ENCODE data around the gene TFEB.

The TFEB gene

GRCh38 chr6:41694815-41695526, 40.4 kb downstream of the TFEB start:
- Histone ChIP-seq H3K23ac (ENCODE audit: low read length) (no peak overlapping the region), H3K36me3 (ENCODE audit: control insufficient read depth, insufficient read depth, low read length) (no peaks in the 10 kb centered on the region), H3K4me3 (ENCODE audit: low read length) (no peak overlapping the region), H3K79me1 (ENCODE audit: low read length) (no peaks in the 10 kb centered on the region), H3K4me1 (ENCODE audit: control insufficient read depth, low read depth, low read length) (no peaks in the 10 kb centered on the region), H4K8ac (ENCODE audit: low read depth, low read length) (no peak overlapping the region), H3K9ac (ENCODE audit: low read length) (no peak overlapping the region), H3K18ac (ENCODE audit: low read length) (no peak overlapping the region), H3K4ac (ENCODE audit: low read depth, low read length) (no peak overlapping the region), H2BK15ac (replicated peaks; ENCODE audit: low read depth) (no peak overlapping the region), H2AK5ac (ENCODE audit: low read length) (no peak overlapping the region), H3K56ac (ENCODE audit: low read length) (no peak overlapping the region), H3K27ac (ENCODE audit: low read depth, low read length) (no peak overlapping the region), H2BK5ac (ENCODE audit: low read length) (no peak overlapping the region), H4K5ac (ENCODE audit: low read length) (no peak overlapping the region), H3K27me3 (ENCODE audit: insufficient read depth, low read length, poor library complexity) (no peaks in the 10 kb centered on the region), H3K4me2 (ENCODE audit: low read length) (no peak overlapping the region), H3K79me2 (ENCODE audit: control insufficient read depth, insufficient read depth, low read length) (no peaks in the 10 kb centered on the region), H2BK120ac (ENCODE audit: low read depth, low read length) (no peak overlapping the region)
- DNase-seq, result no peak
- no CpG with 5 or more reads among the region's 6 CpGs for WGBS (ENCODE audit: extremely low coverage, insufficient coverage, low lambda C conversion rate)

GRCh38 chr6:41693281-41694240, 41.8 kb downstream of the TFEB start:
- no peak for DNase-seq
- Histone ChIP-seq H2AK5ac (ENCODE audit: low read length) (no peak overlapping the region), H3K27me3 (ENCODE audit: insufficient read depth, low read length, poor library complexity) (no peaks in the 10 kb centered on the region), H2BK120ac (ENCODE audit: low read depth, low read length) (no peak overlapping the region), H3K23ac (ENCODE audit: low read length) (no peak overlapping the region), H4K5ac (ENCODE audit: low read length) (no peak overlapping the region), H3K9ac (ENCODE audit: low read length) (no peak overlapping the region), H3K4me3 (ENCODE audit: low read length) (no peak overlapping the region), H3K36me3 (ENCODE audit: control insufficient read depth, insufficient read depth, low read length) (no peaks in the 10 kb centered on the region), H2BK15ac (replicated peaks; ENCODE audit: low read depth) (no peak overlapping the region), H3K56ac (ENCODE audit: low read length) (peak overlapping the region; percentile 5), H4K8ac (ENCODE audit: low read depth, low read length) (no peak overlapping the region), H2BK5ac (ENCODE audit: low read length) (no peak overlapping the region), H3K4me2 (ENCODE audit: low read length) (no peak overlapping the region), H3K4me1 (ENCODE audit: control insufficient read depth, low read depth, low read length) (no peaks in the 10 kb centered on the region), H3K27ac (ENCODE audit: low read depth, low read length) (no peak overlapping the region), H3K79me2 (ENCODE audit: control insufficient read depth, insufficient read depth, low read length) (no peaks in the 10 kb centered on the region), H3K4ac (ENCODE audit: low read depth, low read length) (no peak overlapping the region), H3K18ac (ENCODE audit: low read length) (no peak overlapping the region), H3K79me1 (ENCODE audit: low read length) (no peaks in the 10 kb centered on the region)
- no CpG with 5 or more reads among the region's 10 CpGs for WGBS (ENCODE audit: extremely low coverage, insufficient coverage, low lambda C conversion rate)

GRCh38 chr6:41692730-41693129, 42.7 kb downstream of the TFEB start:
- Histone ChIP-seq H3K36me3 (ENCODE audit: control insufficient read depth, insufficient read depth, low read length) (no peaks in the 10 kb centered on the region), H3K4me2 (ENCODE audit: low read length) (no peak overlapping the region), H3K18ac (ENCODE audit: low read length) (no peak overlapping the region), H3K9ac (ENCODE audit: low read length) (no peak overlapping the region), H3K56ac (ENCODE audit: low read length) (no peak overlapping the region), H3K27me3 (ENCODE audit: insufficient read depth, low read length, poor library complexity) (no peaks in the 10 kb centered on the region), H2BK5ac (ENCODE audit: low read length) (no peak overlapping the region), H2BK120ac (ENCODE audit: low read depth, low read length) (no peak overlapping the region), H3K4ac (ENCODE audit: low read depth, low read length) (no peak overlapping the region), H2BK15ac (replicated peaks; ENCODE audit: low read depth) (no peak overlapping the region), H3K23ac (ENCODE audit: low read length) (no peak overlapping the region), H3K4me1 (ENCODE audit: control insufficient read depth, low read depth, low read length) (no peaks in the 10 kb centered on the region), H2AK5ac (ENCODE audit: low read length) (no peak overlapping the region), H3K79me2 (ENCODE audit: control insufficient read depth, insufficient read depth, low read length) (no peaks in the 10 kb centered on the region), H4K5ac (ENCODE audit: low read length) (no peak overlapping the region), H4K8ac (ENCODE audit: low read depth, low read length) (no peak overlapping the region), H3K4me3 (ENCODE audit: low read length) (no peak overlapping the region), H3K79me1 (ENCODE audit: low read length) (no peaks in the 10 kb centered on the region), H3K27ac (ENCODE audit: low read depth, low read length) (no peak overlapping the region)
- WGBS (ENCODE audit: extremely low coverage, insufficient coverage, low lambda C conversion rate), result no CpG with 5 or more reads among the region's 2 CpGs
- no peak for DNase-seq

- no peak overlapping the region for H3K23ac ChIP-seq (ENCODE audit: low read length)
- no peaks in the 10 kb centered on the region for H3K79me2 ChIP-seq (ENCODE audit: control insufficient read depth, insufficient read depth, low read length)
- no peak overlapping the region for H3K4me2 ChIP-seq (ENCODE audit: low read length)
- H2BK15ac ChIP-seq (replicated peaks; ENCODE audit: low read depth), result no peak overlapping the region
- H3K36me3 ChIP-seq (ENCODE audit: control insufficient read depth, insufficient read depth, low read length), result no peaks in the 10 kb centered on the region
- no peaks in the 10 kb centered on the region for H3K4me1 ChIP-seq (ENCODE audit: control insufficient read depth, low read depth, low read length)
- H3K56ac ChIP-seq (ENCODE audit: low read length), result no peak overlapping the region
- no peak overlapping the region for H4K8ac ChIP-seq (ENCODE audit: low read depth, low read length)
- H3K4me3 ChIP-seq (ENCODE audit: low read length), result no peak overlapping the region
- no peaks in the 10 kb centered on the region for H3K27me3 ChIP-seq (ENCODE audit: insufficient read depth, low read length, poor library complexity)
- no peak overlapping the region for H2AK5ac ChIP-seq (ENCODE audit: low read length)
- no peak overlapping the region for H3K9ac ChIP-seq (ENCODE audit: low read length)
- H2BK5ac ChIP-seq (ENCODE audit: low read length), result no peak overlapping the region
- H3K4ac ChIP-seq (ENCODE audit: low read depth, low read length), result no peak overlapping the region
- no peak overlapping the region for H2BK120ac ChIP-seq (ENCODE audit: low read depth, low read length)
- no peaks in the 10 kb centered on the region for H3K79me1 ChIP-seq (ENCODE audit: low read length)
- peak; percentile 91 for DNase-seq
- H4K5ac ChIP-seq (ENCODE audit: low read length), result no peak overlapping the region
- no peak overlapping the region for H3K18ac ChIP-seq (ENCODE audit: low read length)
- no peak overlapping the region for H3K27ac ChIP-seq (ENCODE audit: low read depth, low read length)
These were observed 43.2 kb downstream of the TFEB start for GRCh38 chr6:41692080-41692675.

- Histone ChIP-seq H3K36me3 (ENCODE audit: control insufficient read depth, insufficient read depth, low read length) (no peaks in the 10 kb centered on the region), H3K27ac (ENCODE audit: low read depth, low read length) (no peak overlapping the region), H3K79me2 (ENCODE audit: control insufficient read depth, insufficient read depth, low read length) (no peaks in the 10 kb centered on the region), H3K79me1 (ENCODE audit: low read length) (no peaks in the 10 kb centered on the region), H3K4me1 (ENCODE audit: control insufficient read depth, low read depth, low read length) (no peaks in the 10 kb centered on the region), H2BK120ac (ENCODE audit: low read depth, low read length) (no peak overlapping the region), H2BK5ac (ENCODE audit: low read length) (no peak overlapping the region), H4K8ac (ENCODE audit: low read depth, low read length) (no peak overlapping the region), H3K23ac (ENCODE audit: low read length) (no peak overlapping the region), H3K56ac (ENCODE audit: low read length) (no peak overlapping the region), H3K9ac (ENCODE audit: low read length) (no peak overlapping the region), H3K4ac (ENCODE audit: low read depth, low read length) (no peak overlapping the region), H3K4me2 (ENCODE audit: low read length) (no peak overlapping the region), H2AK5ac (ENCODE audit: low read length) (no peak overlapping the region), H3K18ac (ENCODE audit: low read length) (no peak overlapping the region), H4K5ac (ENCODE audit: low read length) (no peak overlapping the region), H2BK15ac (replicated peaks; ENCODE audit: low read depth) (no peak overlapping the region), H3K27me3 (ENCODE audit: insufficient read depth, low read length, poor library complexity) (no peaks in the 10 kb centered on the region), H3K4me3 (ENCODE audit: low read length) (no peak overlapping the region)
- no CpG with 5 or more reads among the region's 8 CpGs for WGBS (ENCODE audit: extremely low coverage, insufficient coverage, low lambda C conversion rate)
- DNase-seq, result peak; percentile 55
These were observed 43.9 kb downstream of the TFEB start for GRCh38 chr6:41691426-41692079.

All from mesendoderm (in vitro differentiated cells).